Fibroblast of gingiva (primary cell): ENCODE data around the gene ATXN3.

Experiments used
- DNase-seq: peaks from one replicate; pipeline ENCODE4 v3.0.0-alpha.2; 2011; ENCODE audit warnings: low read depth

Gene ATXN3

DNA sequence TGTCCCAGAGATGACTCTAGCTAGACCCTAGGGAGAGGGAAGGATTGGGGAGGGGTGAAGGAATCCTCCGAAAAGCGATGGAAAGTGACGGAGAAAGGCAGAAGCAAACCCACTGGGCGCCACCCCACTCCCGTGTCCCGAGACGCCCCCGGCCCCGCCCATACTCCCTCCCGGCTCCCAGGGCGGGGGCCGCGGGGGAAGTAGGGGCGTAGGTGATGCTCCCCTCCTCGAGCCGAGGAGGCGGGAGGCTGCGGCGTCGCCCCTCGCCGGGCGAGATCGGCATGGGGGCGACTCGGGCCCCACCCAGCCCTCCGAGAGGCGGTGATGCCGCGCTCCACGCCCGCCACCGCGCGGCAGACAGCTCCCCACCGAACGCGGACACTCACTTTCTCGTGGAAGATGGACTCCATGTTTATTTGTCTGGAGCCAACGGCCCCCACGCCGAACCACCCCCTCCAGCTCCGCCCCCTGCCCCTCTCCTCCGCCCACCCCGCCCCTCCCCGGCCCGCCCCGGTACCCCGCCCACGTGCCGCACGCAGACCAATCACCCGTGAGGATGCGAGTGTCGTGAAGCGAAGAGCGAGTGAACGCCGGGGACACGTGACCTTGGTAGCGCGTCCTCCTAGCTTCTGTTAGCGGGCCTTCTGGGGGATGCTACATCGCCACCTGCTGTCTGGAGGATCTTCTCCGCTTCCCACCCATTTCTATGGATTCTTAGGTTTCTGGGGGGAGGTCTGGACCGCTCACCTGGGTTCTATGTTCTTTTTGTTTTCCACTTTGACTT lies at the start of gene ATXN3:
Gene ATXN3 (minus strand): TSS at position 440 of the 784 bp plus-strand sequence. CDS start 30 bp downstream, at position 410.
- DNase-seq = peak; percentile 99

DNA sequence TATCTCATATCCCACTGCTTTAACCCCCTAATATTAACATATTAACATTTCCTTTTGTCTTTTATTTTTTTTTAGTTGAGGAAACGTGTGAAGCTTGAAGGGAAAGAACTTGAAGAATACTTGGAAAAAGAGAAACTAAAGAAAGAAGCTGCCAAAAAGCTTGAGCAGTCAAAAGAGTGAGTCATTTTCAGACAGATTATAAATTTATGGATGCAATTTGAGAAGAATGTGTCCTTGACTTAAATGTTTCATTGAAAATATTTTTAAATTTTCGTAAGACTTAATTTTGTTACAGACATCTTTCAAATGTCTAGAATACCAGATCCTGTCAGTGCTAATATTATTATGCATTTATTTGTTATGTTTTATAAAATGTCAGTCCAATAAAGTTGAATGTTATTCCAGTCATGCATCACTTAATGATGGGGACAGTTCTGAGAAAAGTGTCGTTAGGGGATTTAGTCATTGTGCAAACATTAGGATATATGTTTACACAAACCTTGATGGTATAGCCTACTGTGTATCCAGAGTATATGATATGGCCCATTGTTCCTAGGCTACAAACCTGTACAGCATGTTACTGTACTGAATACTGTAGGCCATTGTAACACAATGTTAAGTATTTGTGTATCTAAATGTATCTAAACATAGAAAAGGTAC lies 48.0 kb upstream of the ATXN3 start:
- DNase-seq = peak; percentile 26

DNA sequence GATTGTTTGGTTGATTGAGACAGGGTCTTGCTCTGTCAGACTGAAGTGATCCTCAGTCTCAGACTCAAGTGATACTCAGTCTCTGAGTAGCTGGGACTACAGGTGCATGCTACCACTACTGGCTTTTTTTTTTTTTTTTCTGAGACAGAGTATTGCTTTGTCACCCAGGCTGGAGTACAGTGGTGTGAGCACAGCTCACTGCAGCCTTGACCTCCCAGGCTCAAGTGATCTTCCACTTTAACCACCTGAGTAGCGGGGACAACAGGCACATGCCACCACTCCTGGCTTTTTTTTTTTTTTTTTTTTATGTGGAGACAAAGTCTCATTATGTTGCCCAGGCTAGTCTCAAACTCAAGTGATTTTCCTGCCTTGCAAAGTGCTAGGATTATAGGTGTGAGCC lies 47.2 kb upstream of the ATXN3 start:
- DNase-seq = no peak

DNA sequence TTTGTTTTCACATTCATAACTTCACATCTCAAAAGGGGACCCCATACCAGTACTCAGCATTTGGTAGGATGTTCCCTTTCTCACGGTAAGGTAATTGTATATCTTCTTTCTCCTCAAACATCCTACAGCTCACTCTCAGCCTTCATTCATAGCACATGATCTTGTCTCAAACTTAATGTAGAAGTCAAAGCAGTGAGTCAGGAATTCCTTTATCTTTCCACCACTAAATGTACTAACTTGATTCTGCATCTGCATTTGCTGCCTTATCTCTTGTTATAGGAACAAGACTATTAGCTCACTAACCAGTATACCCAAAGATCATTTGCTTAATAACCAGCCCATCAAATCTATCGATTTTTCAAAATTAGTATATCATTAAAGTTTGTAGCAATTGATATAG lies 38.3 kb upstream of the ATXN3 start:
- no peak for DNase-seq

DNA sequence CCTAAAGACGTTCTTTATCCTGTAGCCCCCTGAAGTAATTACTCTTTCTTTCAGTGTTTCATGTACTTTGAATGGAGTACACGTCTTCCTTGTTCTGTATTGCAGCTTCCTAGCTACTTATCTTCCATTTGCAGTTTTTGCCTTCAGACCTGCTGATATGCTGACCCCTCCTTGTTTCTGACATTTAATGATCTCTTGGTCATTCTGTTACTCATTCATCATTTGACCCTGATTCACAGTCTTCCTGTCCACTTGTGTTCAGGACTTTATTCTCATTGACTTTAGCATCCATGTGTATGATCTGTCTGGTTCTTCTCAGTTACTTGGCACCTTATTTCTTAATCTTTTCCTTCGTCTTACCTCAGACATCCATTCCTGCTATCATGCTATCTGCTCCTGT lies 37.6 kb upstream of the ATXN3 start:
- DNase-seq = no peak

DNA sequence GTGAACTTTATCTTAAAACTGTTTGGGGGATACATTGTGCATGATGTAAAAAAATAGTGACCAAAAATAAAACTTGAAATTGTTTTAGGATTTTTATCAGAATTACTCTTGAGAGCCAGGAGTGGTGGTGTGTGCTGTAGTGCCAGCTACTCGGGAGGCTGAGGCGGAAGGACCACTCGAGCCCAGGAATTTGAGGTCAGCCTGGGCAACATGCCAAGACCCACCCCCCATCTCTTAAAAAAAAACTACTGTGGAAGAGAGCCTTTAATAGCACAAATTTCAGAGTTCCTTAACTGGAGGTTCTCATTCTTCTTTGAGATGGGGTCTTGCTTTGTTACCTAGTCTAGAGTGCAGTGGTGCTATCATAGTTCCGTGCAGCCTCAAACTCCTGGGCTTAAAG lies 36.9 kb upstream of the ATXN3 start:
- no peak for DNase-seq

DNA sequence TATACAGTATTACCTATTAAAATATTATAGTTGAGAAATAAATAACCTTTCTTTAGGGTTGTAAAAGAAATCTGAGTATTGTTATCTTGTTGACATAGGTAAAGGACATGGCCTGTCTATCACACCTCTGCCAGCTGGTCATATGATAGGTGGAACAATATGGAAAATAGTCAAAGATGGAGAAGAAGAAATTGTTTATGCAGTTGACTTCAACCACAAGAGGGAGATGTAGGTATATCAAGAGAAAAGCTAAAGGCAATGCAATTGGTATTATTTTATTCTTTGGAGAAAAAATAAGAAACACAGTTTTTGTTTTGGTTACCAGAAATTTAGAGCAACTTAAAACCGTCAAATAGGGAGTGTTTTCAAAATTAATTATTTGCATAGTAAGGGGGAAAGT lies 28.9 kb upstream of the ATXN3 start:
- DNase-seq = peak; percentile 42

DNA sequence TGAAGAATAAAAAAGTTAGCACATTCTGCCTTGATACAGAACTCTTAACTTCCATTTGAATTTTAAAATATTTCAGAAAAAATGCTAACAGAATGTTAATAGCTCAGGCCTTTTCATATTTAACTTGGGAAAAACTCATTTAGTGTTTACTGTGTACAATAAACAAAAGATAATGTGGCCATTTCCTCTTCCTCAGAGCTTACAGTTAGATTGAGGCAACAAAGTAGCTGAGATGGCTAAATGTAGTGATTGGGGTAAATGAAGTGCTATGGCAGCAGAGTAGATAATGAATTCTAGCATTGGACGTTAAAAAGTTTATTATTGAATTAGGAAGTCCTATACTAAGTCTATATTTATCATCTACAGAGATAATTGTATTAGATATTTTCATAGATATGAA lies 28.1 kb upstream of the ATXN3 start:
- DNase-seq = no peak

DNA sequence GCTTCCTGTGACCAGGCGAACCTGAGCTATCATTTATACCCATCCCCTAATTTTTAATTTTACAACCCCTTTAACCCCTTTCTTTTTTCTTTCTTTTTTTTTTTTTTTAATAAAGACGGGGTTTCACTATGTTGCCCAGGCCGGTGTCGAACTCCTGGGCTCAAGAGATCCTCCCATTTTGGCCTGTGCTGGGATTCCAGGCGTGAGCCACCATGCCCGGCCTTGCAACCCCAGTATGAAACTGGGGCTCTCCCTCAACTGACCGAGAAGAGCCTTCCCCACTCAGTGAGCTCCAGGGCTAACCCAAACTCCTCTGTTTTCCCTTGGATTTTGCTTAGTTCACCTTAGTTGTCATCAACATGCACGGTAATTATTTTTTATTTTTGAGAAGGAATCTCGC lies 16.4 kb upstream of the ATXN3 start:
- DNase-seq = no peak

DNA sequence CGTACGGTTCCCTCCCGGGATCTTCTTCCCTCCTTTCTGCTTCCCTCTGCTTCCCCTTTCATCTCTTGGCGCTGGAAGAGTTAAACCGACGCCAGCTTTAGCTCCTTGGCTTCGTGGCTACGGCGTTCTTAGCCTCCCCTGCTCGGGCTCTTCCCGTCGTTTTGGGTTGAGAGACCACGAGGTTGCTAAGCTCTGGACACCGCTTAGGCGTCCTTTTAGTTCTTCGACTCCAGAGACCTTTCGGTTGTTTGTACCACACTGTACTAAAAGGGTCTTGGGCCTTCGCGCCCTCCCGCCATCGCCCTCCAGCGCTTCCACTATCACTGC lies 15.9 kb upstream of the ATXN3 start:
- DNase-seq = peak; percentile 9

DNA sequence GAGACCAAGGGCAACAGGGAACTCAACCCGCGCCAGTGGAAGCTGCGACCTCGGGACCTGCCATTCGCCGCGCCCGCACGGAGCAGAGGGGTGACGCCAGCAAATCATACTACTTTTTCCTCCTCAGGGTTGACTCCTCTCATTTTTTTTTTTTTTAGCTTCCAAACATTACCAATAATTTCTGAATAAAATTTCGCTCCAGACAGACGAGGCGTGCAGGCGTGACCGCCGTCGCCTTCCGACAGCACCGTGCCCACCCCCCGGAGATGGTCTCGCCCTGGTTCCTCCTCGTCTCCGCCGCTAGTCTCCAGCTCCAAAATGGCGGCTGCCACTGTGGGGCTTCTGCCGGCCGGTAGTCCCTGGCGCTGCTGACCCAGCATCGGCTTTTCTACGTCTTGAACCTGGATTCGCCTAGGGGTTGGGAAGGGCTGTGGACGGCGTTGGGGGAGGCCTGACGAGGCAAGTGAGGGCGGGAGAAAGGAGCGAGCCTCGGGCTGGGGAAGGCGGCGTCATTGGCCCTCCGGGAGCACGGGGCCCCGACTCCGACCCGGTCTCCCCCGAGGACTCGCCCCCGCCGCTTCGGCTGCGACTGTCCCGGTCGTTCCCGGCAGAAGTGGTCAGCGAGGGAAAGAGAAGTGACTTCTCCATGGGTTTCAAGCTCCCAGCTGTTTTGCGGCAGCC lies 15.4 kb upstream of the ATXN3 start, which contains the start of the genes CPSF2 and NDUFB1:
Gene CPSF2 (plus strand): TSS at position 300 of the 681 bp plus-strand sequence. CDS start 9,016 bp downstream, outside the sequence.
Gene NDUFB1 (minus strand): TSS at position 37 of the 681 bp plus-strand sequence. CDS start 4,069 bp downstream, outside the sequence.
- peak; percentile 74 for DNase-seq

DNA sequence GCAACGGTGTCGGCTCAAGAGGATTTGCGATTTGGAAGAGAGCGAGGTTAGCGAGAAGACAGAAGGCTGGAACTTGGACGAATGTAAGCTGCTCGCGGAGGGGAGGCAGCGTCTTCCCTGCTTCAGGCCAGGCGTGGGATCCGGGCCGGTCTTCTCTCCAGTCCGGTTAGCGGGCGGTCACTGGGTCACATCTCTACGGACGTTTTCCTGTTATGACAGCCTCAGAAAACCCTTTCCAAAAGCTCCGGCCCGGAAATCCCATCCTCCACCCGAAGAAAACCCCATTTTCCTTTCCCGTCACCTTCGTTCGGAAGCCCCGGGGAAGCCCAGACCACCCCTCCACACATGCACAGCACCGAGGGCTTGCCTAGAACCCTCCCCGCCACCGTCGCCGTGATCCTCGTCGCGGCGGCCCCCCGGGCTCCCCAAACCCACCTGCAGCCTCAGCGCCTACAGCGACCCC lies 14.9 kb upstream of the ATXN3 start:
- peak; percentile 20 for DNase-seq

DNA sequence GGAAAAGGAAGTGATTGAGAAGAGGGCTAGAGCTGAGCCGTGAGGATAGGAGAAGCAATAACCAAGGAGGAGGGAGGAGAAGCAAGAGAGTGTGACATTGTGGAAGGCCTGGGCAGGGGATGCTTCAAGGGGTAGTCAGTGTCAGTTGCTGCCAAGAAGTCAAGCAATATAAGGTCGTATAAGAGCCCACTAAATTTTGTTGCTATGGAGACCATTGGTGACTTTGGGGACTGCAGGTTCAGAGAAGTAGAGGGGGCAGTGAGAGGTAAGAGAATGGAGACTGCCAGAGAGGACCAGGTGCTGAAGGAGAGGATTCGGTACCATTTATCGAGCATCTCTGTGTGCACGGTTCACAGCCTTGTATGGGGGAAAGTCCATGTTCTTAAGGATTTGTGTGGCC lies 3.1 kb upstream of the ATXN3 start:
- no peak for DNase-seq

DNA sequence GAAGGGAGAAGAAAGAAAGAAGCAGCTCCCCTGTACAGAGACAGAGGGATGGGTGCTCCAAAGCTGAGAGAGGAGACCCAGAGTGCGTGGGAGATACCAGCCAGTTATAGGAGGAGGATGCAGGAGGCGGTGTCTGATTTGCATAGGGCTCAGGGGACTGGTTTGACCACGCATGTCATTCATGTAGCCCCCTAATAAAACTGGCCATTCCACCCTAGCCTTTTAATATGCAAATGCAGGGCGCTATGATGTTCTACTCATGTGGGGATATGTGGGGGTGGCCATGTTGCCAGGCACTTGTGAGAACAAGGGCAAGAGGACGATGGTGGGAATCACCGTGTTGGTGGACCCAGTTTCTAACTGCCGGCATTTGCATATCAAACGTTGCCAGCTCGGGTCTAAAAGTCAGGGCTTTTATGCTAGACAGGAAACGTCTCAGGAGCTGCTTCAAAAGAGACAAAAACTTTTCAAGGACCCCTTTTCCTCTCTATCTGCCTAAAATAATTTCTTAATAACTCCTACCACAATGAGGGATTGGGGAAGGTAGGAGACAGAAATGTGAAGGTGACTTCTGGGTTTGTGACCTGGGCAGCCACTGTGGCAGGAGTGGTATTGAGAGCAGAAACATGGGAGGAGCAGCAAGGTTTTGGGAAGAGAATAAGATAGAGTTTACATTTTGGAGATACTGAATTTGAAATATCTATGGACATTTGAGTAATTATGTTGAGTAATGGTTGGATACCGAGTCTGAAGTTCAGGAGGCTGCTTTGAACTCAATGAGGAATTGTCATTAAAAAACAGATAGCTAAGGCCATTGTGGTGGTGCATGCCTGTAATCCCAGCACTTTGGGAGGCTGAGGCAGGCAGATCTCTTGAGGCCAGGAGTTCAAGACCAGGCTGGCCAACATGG lies 2.2 kb upstream of the ATXN3 start:
- DNase-seq = no peak

DNA sequence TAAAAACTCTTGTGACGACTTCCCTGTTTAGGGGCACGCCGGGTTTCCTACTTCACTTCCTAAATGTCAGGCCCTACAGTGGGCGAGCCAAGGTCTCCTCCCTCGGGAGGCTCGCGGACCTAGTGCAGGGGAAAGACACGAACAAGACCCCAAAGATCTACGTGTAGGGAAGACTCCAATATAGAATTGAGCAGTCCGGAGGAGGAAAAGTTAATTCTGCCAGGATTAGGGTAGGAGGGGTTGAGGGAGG lies 564 bp downstream of the ATXN3 start:
- no peak for DNase-seq

DNA sequence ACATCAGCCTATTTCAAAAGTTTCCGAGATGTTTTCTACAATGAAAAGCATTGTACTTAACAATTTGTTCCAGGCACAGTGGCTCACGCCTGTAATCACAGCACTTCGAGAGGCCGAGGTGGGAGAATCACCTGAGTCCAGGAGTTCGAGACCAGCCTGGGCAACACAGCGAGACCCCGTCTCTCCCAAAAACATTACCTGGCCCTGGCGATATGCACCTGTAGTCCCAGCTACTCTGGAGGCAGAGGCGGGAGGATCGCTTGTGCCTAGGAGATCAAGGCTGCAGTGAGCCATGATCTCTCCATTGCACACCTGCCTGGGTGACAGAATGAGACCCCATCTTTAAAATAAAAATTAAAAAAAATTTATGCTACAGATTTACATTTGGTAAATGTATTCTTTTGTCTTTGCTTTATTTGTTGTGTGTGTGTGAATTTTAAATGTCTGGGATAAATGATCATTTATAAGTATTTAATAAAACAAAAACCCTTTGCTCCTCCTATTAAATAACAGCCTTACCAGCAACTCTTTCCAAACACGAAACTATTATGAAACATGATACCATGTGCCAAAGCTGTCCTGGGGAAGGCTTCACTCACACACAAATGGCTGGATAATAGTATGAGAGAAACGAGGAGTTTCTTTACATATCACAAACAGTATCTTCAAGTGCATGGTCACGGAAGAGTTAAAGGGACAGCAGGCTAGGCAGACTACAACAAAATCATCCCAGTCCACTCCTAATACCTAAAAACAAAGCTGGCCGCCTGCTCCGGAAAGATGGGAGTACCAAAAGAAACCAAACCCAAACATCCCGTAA lies 1.1 kb downstream of the ATXN3 start:
- no peak for DNase-seq

DNA sequence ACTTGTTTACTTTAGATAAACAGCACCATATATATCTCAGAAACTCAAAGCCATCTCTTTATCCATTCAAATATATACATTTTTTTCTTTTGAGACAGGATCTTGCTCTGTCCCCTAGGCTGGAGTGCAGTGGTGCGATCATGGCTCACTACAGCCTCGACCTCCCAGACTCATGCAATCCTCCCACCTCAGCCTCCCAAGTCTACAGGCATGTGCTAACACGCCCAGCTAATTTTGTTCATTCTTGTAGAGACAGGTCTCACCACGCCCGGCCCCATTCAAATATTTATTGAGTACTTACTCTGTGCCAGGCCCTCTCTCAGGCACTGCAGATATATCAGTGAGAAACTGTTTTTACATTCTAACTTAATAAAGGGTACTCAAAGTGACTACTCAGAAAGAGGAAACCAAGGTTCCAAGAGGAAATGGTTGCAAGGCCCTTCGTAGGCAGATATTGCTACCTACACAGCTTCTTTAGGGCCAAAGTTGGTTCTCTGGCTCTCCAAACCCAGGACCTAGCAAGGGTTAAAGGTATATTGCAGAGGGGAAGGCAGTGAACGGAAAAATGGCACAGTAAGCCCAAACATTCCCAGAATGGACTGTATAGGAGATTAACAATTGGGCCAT lies 2.9 kb downstream of the ATXN3 start:
- DNase-seq = no peak

DNA sequence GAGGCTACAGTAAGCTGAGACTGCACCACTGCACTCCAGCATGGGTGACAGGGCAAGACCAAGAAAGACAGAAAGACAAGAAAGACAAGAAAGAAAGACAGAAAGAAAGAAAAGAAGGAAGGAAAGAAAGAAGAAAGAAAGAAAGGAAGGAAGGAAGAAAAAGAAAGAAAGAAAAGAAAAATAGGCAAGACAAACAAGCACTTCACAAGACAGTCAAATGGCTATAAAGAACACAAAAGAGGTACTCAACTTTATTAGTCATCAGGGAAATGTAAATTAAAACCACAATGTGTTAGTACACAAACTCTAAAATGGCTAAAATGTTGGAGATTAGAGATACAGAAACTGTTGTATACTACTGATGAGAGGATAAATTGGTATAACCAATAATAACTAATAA lies 6.6 kb downstream of the ATXN3 start:
- no peak for DNase-seq

DNA sequence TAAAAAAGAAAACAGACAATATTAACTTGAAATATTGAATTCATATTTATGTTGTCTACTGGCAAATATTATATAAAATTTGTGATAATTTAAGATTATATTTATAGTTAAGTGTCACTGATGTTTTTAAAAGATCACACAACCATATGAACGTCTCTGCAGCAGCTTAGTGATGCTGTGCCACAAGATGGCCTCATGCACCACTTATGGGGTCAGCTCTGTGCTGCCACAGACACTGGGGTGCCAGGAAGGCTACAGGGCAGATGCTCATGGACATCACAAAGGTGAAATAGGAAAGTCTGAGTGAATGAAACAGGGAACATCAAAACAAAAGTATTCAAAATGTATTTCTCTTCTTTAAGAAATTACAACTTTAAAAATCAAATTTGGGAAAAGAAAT lies 13.1 kb downstream of the ATXN3 start:
- DNase-seq = no peak

DNA sequence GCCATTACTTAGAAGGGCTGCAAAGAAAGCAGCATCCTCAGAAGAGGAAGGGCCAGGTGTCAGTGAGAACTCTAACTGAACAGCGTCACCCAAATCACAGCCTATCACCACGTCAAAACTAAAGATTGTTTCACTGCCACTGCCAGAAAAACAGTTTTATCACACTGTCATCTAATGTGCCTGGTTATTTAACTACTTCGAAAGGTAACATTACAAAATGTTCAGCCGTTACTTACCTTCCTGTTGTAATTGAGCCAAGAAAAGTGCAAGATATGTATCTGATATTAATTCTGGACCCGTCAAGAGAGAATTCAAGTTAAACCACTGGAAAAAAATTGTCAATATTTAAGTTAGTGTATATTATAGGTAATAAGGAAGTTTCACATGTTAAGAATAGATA lies 17.9 kb downstream of the ATXN3 start:
- DNase-seq = no peak

DNA sequence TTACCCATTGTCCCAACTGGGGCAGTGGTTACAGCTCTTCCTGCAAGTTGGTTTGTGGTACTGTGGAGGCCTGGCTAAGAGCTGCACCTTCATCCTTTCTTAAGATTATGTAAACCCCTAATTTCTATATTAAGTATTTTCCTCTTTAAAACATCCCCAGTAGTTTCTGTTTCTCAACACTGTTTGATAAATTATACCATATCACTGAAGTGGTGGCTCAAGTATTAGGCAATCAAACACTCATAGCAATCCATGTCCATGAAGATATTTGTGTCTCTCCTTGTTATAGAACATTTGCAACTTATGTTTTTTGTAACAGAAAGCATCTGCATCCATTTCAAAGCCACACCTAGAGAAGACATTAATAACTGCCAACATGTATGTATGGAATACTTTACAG lies 31.8 kb downstream of the ATXN3 start:
- DNase-seq = peak; percentile 4
